ENCODE results near the gene NAALADL2.

DNA sequence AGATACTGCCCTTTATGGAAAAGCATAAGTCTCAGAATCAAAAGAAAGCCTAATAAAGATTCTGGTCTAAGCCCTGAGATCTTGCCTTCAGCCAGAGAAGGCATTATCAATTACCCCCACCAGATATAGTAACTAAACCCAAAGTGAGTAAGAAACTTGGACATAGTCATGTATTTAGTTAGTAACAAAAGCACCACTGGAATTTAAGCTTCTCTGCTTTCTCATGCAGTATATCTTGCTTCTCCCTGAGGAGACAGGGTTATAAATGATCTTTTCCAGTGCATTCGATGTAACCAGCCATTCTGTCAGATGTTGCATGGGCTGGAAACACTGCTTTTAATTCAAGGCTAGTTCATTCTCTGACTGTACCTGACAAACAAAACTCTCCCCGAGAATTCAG lies 946.7 kb downstream of the NAALADL2 start:
- TF ChIP-seq, protein P1, sequence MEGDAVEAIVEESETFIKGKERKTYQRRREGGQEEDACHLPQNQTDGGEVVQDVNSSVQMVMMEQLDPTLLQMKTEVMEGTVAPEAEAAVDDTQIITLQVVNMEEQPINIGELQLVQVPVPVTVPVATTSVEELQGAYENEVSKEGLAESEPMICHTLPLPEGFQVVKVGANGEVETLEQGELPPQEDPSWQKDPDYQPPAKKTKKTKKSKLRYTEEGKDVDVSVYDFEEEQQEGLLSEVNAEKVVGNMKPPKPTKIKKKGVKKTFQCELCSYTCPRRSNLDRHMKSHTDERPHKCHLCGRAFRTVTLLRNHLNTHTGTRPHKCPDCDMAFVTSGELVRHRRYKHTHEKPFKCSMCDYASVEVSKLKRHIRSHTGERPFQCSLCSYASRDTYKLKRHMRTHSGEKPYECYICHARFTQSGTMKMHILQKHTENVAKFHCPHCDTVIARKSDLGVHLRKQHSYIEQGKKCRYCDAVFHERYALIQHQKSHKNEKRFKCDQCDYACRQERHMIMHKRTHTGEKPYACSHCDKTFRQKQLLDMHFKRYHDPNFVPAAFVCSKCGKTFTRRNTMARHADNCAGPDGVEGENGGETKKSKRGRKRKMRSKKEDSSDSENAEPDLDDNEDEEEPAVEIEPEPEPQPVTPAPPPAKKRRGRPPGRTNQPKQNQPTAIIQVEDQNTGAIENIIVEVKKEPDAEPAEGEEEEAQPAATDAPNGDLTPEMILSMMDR (IDR thresholded peaks at IDR 0.05): no peak
- no peak for TF ChIP-seq POLR2A (IDR thresholded peaks at IDR 0.05)
